Endothelial cell of umbilical vein (primary cell): ENCODE measurements around the gene METTL16. TPM values are rescaled to one million over a fixed set of nuclear protein-coding genes. Genes with fewer than 3 reads are reported as not detected.
A peak's percentile ranks its signal among the peaks of the same experiment; 100 is the strongest.

Experiments used
- BruUV-seq: library from RNA; stranded (reverse); fragments of 400-500 nt; replicated peaks from 2 replicates; lab custom pipeline; 2021; lab: Mats Ljungman, UMichigan
- CTCF ChIA-PET: fragments of 300-600, 350-600 bp; sonication (Branson Sonifier 250); formaldehyde crosslinking; loops from one replicate; lab custom pipeline; 2021; ENCODE audit warnings: antibody characterized with exemption, inconsistent platforms; lab: Charles Lee
- POLR2A ChIA-PET: fragments of 300-600, 350-600 bp; sonication (Branson Sonifier 250); formaldehyde crosslinking; loops from one replicate; lab custom pipeline; 2021; ENCODE audit warnings: antibody characterized with exemption, inconsistent platforms; lab: Charles Lee
- DNase-seq: peaks from one replicate; pipeline ENCODE4 v3.0.0-alpha.2; 2011; ENCODE audit warnings: low read depth, low spot score
- FAIRE-seq: peaks from 2 replicates; lab custom pipeline; 2011; peaks lifted over from hg19 to GRCh38; lab: Jason Lieb, UNC
- H2AFZ ChIP-seq: 2 replicates; pipeline ENCODE4 v1.6.0; 2012; ENCODE audit warnings: low read depth, low read length, control low read depth, inconsistent platforms
- H3K27ac ChIP-seq: 2 replicates; pipeline ENCODE4 v1.5.1; 2011; ENCODE audit warnings: low read depth, mild to moderate bottlenecking, control low read depth, low read length, moderate library complexity; ENCODE audit not compliant: insufficient read depth
- H3K27me3 ChIP-seq, 2 experiments: 2 replicates each; pipeline versions ENCODE4 v1.6.0 to v1.6.1; 2011; ENCODE audit warnings: low read length in 2 of 2, mixed read lengths in 1 of 2; ENCODE audit not compliant: control insufficient read depth in 2 of 2, insufficient read depth in 2 of 2
- H3K36me3 ChIP-seq, 2 experiments: 2 replicates in 1 of 2; 3 replicates in 1 of 2; pipeline ENCODE4 v1.5.1; 2011; ENCODE audit warnings: low read length in 2 of 2, mild to moderate bottlenecking in 1 of 2, moderate library complexity in 1 of 2; ENCODE audit not compliant: control insufficient read depth in 2 of 2, insufficient read depth in 2 of 2; ENCODE audit errors: extremely low read depth in 1 of 2
- H3K4me1 ChIP-seq: 3 replicates; pipeline ENCODE4 v1.5.1; 2011; ENCODE audit warnings: mild to moderate bottlenecking, low read length; ENCODE audit not compliant: control insufficient read depth, insufficient read depth; ENCODE audit errors: extremely low read depth
- H3K4me2 ChIP-seq: 2 replicates; pipeline ENCODE4 v1.6.1; 2011; ENCODE audit warnings: low read length, control low read depth, mixed read lengths; ENCODE audit not compliant: insufficient read depth
- H3K4me3 ChIP-seq, 3 experiments: fragments of 200-600 bp in 1 of 3; sonication (generic), shearing (Covaris generic) in 1 of 3; replicated peaks in 1 of 3; 2 replicates each; pipeline ENCODE4 v1.5.1; 2011 to 2016; ENCODE audit warnings: control low read depth in 3 of 3, low read length in 3 of 3, mild to moderate bottlenecking in 2 of 3, inconsistent platforms in 1 of 3, low read depth in 1 of 3, moderate library complexity in 1 of 3; ENCODE audit not compliant: insufficient read depth in 1 of 3
- H3K79me2 ChIP-seq: 2 replicates; pipeline ENCODE4 v1.6.0; 2012; ENCODE audit warnings: low read length, inconsistent platforms; ENCODE audit not compliant: control insufficient read depth, insufficient read depth
- H3K9ac ChIP-seq: replicated peaks from 2 replicates; pipeline ENCODE3; 2011; ENCODE audit warnings: low read length, control low read depth; ENCODE audit not compliant: insufficient read depth; ENCODE audit errors: extremely low read depth
- H3K9me1 ChIP-seq: replicated peaks from 3 replicates; pipeline ENCODE4 v1.6.0; 2011; ENCODE audit warnings: mild to moderate bottlenecking, low read length; ENCODE audit not compliant: control insufficient read depth, insufficient read depth; ENCODE audit errors: extremely low read depth
- H3K9me3 ChIP-seq: replicated peaks from 2 replicates; pipeline ENCODE4 v1.5.1; 2012; ENCODE audit warnings: low read length, inconsistent platforms; ENCODE audit not compliant: control insufficient read depth, insufficient read depth
- H4K20me1 ChIP-seq: replicated peaks from 2 replicates; pipeline ENCODE3; 2011; ENCODE audit warnings: mild to moderate bottlenecking, low read length; ENCODE audit not compliant: control insufficient read depth, insufficient read depth; ENCODE audit errors: extremely low read depth
- CTCF ChIP-seq, 2 donors: IDR thresholded peaks; 1 replicate in 1 of 2; 2 replicates in 1 of 2; pipeline ENCODE4 v1.5.1; 2011; ENCODE audit warnings: low read length in 2 of 2, mild to moderate bottlenecking in 2 of 2, moderate library complexity in 2 of 2, control low read depth in 1 of 2, inconsistent platforms in 1 of 2, low read depth in 1 of 2; ENCODE audit not compliant: insufficient read depth in 1 of 2; ENCODE audit errors: extremely low read depth in 1 of 2
- EZH2 ChIP-seq: IDR thresholded peaks from 2 replicates; pipeline ENCODE4 v1.6.1; 2012; ENCODE audit warnings: borderline replicate concordance, low read depth, mild to moderate bottlenecking, moderate library complexity, low read length, inconsistent platforms; ENCODE audit not compliant: severe bottlenecking
- FOS ChIP-seq: IDR thresholded peaks from 2 replicates; pipeline ENCODE4 v1.6.1; 2011; ENCODE audit warnings: mild to moderate bottlenecking, low read length, moderate library complexity, borderline replicate concordance; ENCODE audit not compliant: insufficient read depth
- GATA2 ChIP-seq: IDR thresholded peaks from 2 replicates; pipeline ENCODE4 v1.7.0; 2011; ENCODE audit warnings: low read depth, mild to moderate bottlenecking, moderate library complexity, mixed read lengths, low read length; ENCODE audit not compliant: insufficient read length, insufficient read depth
- JUN ChIP-seq: IDR thresholded peaks from 2 replicates; pipeline ENCODE4 v1.6.1; 2011; ENCODE audit warnings: borderline replicate concordance, low read depth; ENCODE audit not compliant: insufficient read length, insufficient read depth
- MYC ChIP-seq: IDR thresholded peaks from one replicate; pipeline ENCODE4 v1.6.1; 2011; ENCODE audit warnings: mild to moderate bottlenecking, low read depth, low read length
- POLR2A ChIP-seq: IDR thresholded peaks from 2 replicates; pipeline ENCODE4 v1.6.1; 2012; ENCODE audit warnings: low read depth, mild to moderate bottlenecking, control low read depth, low read length
- POLR2AphosphoS5 ChIP-seq: IDR thresholded peaks from 2 replicates; pipeline ENCODE4 v1.6.1; 2012; ENCODE audit warnings: low read depth, mild to moderate bottlenecking, control low read depth, low read length, moderate library complexity; ENCODE audit not compliant: insufficient read depth
- dilution Hi-C: fragments of 300-500 bp; cut with MboI; formaldehyde crosslinking; loops from one replicate; pipeline ENCODE4 v1.15.0; 2019; ENCODE audit warnings: low sequenced_read_pairs; ENCODE audit not compliant: extremely low pct_ligation_motif_present
- intact Hi-C: fragments of 100-400 bp; cut with micrococcal nuclease; formaldehyde crosslinking; loops from one replicate; pipeline ENCODE4 v1.10.0; 2022
- polyA plus RNA-seq, 4 experiments: library from polyadenylated mRNA; depleted of rRNA in 3 of 4; stranded (reverse) in 3 of 4; unstranded in 1 of 4; fragments of >200 nt; gene quantifications; 2 replicates each; pipeline versions ENCODE4 v1.2.1 to v1.2.3, GENCODE V29; 2011 to 2012; ENCODE audit warnings: missing spikeins in 1 of 4
- total RNA-seq: library from RNA; stranded (reverse); gene quantifications from 2 replicates; pipeline ENCODE4 v1.2.3, GENCODE V29; 2021
- TF ChIP-seq, protein P1 (sequence below): IDR thresholded peaks from 2 replicates; pipeline ENCODE4 v1.6.1; 2011; ENCODE audit not compliant: insufficient read depth, insufficient read length

Gene METTL16
- total and polyA plus RNA-seq, 2 donors (not counting 3 experiments of a cell fraction or from before 2014, with no cell fraction given), result 11.0 to 24.7 TPM

GRCh38 chr17:2398182-2398581 is 113.5 kb downstream of the METTL16 start:
- FAIRE-seq (no peak), DNase-seq (no peak)
- Histone ChIP-seq H3K36me3 (no peaks in the 10 kb centered on the region), H3K9ac (peak overlapping the region; percentile 36), H3K27me3 (no peaks in the 10 kb centered on the region), H3K4me3 (no peak overlapping the region), H3K4me2 (no peak overlapping the region), H3K4me1 (peaks cover 39% of the 10 kb centered on the region), H3K9me3 (no peaks in the 10 kb centered on the region), H3K9me1 (no peaks in the 10 kb centered on the region), H2AFZ (no peak overlapping the region), H4K20me1 (no peaks in the 10 kb centered on the region), H3K27ac (peak overlapping the region; percentile 54), H3K79me2 (peaks cover 24% of the 10 kb centered on the region)
- TF ChIP-seq GATA2 (no peak), JUN (no peak), FOS (no peak), POLR2AphosphoS5 (no peak), EZH2 (no peak), CTCF (IDR thresholded peaks at IDR 0.05; ENCODE audit: extremely low read depth in 1 of 2, insufficient read depth in 1 of 2, low read depth in 1 of 2, low read length in 2 of 2) (no peak), MYC (no peak), POLR2A (no peak)
- TF ChIP-seq, protein P1, sequence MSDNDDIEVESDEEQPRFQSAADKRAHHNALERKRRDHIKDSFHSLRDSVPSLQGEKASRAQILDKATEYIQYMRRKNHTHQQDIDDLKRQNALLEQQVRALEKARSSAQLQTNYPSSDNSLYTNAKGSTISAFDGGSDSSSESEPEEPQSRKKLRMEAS, result no peak
- POLR2A ChIA-PET, result interaction anchor here (1.6 kb wide), 1 partner anchor 15 kb away, joined by 4 read pairs; no protein-coding TSS in a partner anchor
- intact Hi-C loops, result no loop called here
- dilution Hi-C loops, result no loop called here
- no TSS peak for BruUV-seq
- CTCF ChIA-PET, result interaction anchor here (0.9 to 1.6 kb wide), 2 partner anchors 16 to 18 kb away, joined by 4 to 6 read pairs; no protein-coding TSS in a partner anchor
